Osteocyte (in vitro differentiated cells): ENCODE results near the gene SELPLG. TPM values are rescaled to one million over a fixed set of nuclear protein-coding genes. Genes with fewer than 3 reads are reported as not detected.

Source experiments
- DNase-seq: peaks from one replicate; pipeline ENCODE4 v3.0.0; 2021; ENCODE audit warnings: mixed read lengths; ENCODE audit not compliant: unreplicated experiment; ENCODE audit errors: extremely low spot score
- H3K27ac Mint-ChIP-seq: one replicate; pipeline ENCODE4 v1.8.0; 2021; ENCODE audit warnings: mild to moderate bottlenecking, mixed read lengths; ENCODE audit not compliant: unreplicated experiment
- H3K27me3 Mint-ChIP-seq: one replicate; pipeline ENCODE4 v1.8.0; 2021; ENCODE audit warnings: mixed read lengths; ENCODE audit not compliant: unreplicated experiment
- H3K36me3 Mint-ChIP-seq: one replicate; pipeline ENCODE4 v1.8.0; 2021; ENCODE audit warnings: mixed read lengths; ENCODE audit not compliant: unreplicated experiment
- H3K4me1 Mint-ChIP-seq: one replicate; pipeline ENCODE4 v1.8.0; 2021; ENCODE audit warnings: mixed read lengths; ENCODE audit not compliant: unreplicated experiment
- H3K4me3 Mint-ChIP-seq: one replicate; pipeline ENCODE4 v1.8.0; 2021; ENCODE audit warnings: mild to moderate bottlenecking, moderate library complexity, mixed read lengths; ENCODE audit not compliant: unreplicated experiment
- H3K9me3 Mint-ChIP-seq: one replicate; pipeline ENCODE4 v1.8.0; 2021; ENCODE audit warnings: mixed read lengths; ENCODE audit not compliant: unreplicated experiment
- CTCF ChIP-seq: fragments of 200-600 bp; sonication (generic); IDR thresholded peaks from 2 replicates; pipeline ENCODE4 v1.5.0; 2021; ENCODE audit warnings: antibody characterized with exemption, mild to moderate bottlenecking, moderate library complexity
- total RNA-seq: library from RNA; stranded (reverse); gene quantifications from 2 replicates; pipeline ENCODE4 v1.2.1, GENCODE V29; 2021

SELPLG gene
- total RNA-seq, 1 donor from 2014 or later: 0.59 TPM

DNA sequence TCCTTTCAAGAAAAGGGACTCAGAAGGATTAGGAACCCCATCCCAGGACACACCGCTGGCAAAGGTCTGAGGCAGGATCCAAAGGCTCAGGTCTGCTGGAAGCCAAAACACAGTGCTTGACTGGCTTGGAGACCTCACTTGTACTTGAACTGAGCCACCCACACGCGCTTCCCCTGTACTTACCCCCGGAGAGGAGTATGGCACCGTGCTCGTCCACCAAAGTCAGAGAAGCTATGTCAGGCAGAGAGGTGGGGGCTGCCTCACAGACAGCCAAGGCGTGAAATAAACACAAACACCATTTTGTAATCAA is 11.1 kb upstream of the SELPLG start:
- TF ChIP-seq CTCF: no peak
- H3K9me3 Mint-ChIP-seq: no peaks in the 10 kb centered on the region
- no peak overlapping the region for H3K4me3 Mint-ChIP-seq
- no peak overlapping the region for H3K27ac Mint-ChIP-seq
- DNase-seq: no peak
- H3K27me3 Mint-ChIP-seq: no peaks in the 10 kb centered on the region
- peaks cover 27% of the 10 kb centered on the region for H3K4me1 Mint-ChIP-seq
- H3K36me3 Mint-ChIP-seq: peaks cover 63% of the 10 kb centered on the region

GRCh38 chr12:108643941-108644810 is 10.5 kb upstream of the SELPLG start:
- Mint-ChIP-seq H3K4me1 (peaks cover 24% of the 10 kb centered on the region), H3K9me3 (no peaks in the 10 kb centered on the region)

GRCh38 chr12:108642899-108643654 is 9.4 kb upstream of the SELPLG start:
- Mint-ChIP-seq H3K36me3 (peaks cover 49% of the 10 kb centered on the region), H3K27me3 (no peaks in the 10 kb centered on the region), H3K27ac (no peak overlapping the region), H3K4me3 (no peak overlapping the region), H3K4me1 (peaks cover 33% of the 10 kb centered on the region), H3K9me3 (no peaks in the 10 kb centered on the region)
- TF ChIP-seq CTCF: no peak
- DNase-seq: no peak

More at GRCh38 chr12:108643941-108644810, 10.5 kb upstream of the SELPLG start:
- no peak for DNase-seq
- no peak overlapping the region for H3K4me3 Mint-ChIP-seq
- H3K27ac Mint-ChIP-seq: peak overlapping the region; percentile 52
- H3K27me3 Mint-ChIP-seq: no peaks in the 10 kb centered on the region
- no peak for TF ChIP-seq CTCF
- peaks cover 60% of the 10 kb centered on the region for H3K36me3 Mint-ChIP-seq

DNA sequence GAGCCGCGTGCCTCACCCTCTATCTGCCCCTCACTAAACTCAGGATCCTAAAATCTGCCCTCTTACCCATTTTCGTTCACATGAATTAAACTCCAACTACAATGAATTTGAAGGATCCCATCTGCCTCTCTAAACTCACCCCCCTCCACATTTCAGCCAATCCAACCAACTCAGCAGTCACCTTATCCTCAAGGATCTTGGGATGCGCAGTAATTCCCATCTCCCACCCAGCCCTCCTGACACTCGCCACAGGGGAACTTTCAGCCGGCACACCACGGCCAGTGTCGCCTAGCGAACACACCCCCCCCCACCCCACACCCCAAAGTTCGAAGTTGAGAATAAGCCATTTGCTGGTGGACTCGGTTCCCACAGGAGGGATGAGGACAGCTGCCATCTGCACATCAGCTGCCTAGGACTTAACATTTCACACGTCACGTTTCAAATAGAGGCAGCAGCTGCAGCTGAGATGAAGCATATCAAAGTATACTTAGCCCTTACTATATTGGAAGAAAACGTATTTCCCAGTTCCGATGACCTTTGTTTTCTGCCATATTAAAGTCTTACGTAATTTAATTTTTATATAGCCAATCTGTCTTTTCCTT is 8.7 kb upstream of the SELPLG start:
- Mint-ChIP-seq H3K27ac (no peak overlapping the region), H3K36me3 (peaks cover 43% of the 10 kb centered on the region)

More for the DNA sequence above, 8.7 kb upstream of the SELPLG start:
- Mint-ChIP-seq H3K4me3 (no peak overlapping the region), H3K27me3 (no peaks in the 10 kb centered on the region), H3K4me1 (peaks cover 36% of the 10 kb centered on the region), H3K9me3 (no peaks in the 10 kb centered on the region)
- TF ChIP-seq CTCF: no peak
- no peak for DNase-seq
